Germinal center (tissue), 1 donor: ENCODE data around the gene NUDT12.

Experiments
- DNase-seq: peaks from one replicate; pipeline ENCODE4 v3.0.0; 2012; ENCODE audit warnings: mixed read lengths, low spot score

NUDT12 gene

GRCh38 chr5:103562453-103563157 is at the start of gene NUDT12:
Gene NUDT12 (minus strand): TSS chr5:103562789. CDS start chr5:103560248, 2,541 bp downstream.
- DNase-seq, result peak; percentile 9

GRCh38 chr5:103607346-103607745 is 44.8 kb upstream of the NUDT12 start:
- DNase-seq, result no peak

GRCh38 chr5:103605277-103605676 is 42.7 kb upstream of the NUDT12 start:
- no peak for DNase-seq

GRCh38 chr5:103602438-103602837 is 39.8 kb upstream of the NUDT12 start:
- DNase-seq, result no peak

GRCh38 chr5:103601314-103601713 is 38.7 kb upstream of the NUDT12 start:
- no peak for DNase-seq

GRCh38 chr5:103600086-103600485 is 37.5 kb upstream of the NUDT12 start:
- DNase-seq, result no peak

- no peak for DNase-seq
Measured at GRCh38 chr5:103598997-103599566, 36.5 kb upstream of the NUDT12 start.

GRCh38 chr5:103590221-103590620 is 27.6 kb upstream of the NUDT12 start:
- DNase-seq, result no peak

- no peak for DNase-seq
Measured at GRCh38 chr5:103589776-103590175, 27.2 kb upstream of the NUDT12 start.

GRCh38 chr5:103589357-103589756 is 26.8 kb upstream of the NUDT12 start:
- no peak for DNase-seq

- DNase-seq, result no peak
Measured at GRCh38 chr5:103587185-103587748, 24.7 kb upstream of the NUDT12 start.

GRCh38 chr5:103582364-103582763 is 19.8 kb upstream of the NUDT12 start:
- no peak for DNase-seq

- no peak for DNase-seq
Measured at GRCh38 chr5:103573411-103573810, 10.8 kb upstream of the NUDT12 start.

- no peak for DNase-seq
Measured at GRCh38 chr5:103572454-103572853, 9.9 kb upstream of the NUDT12 start.

- DNase-seq, result no peak
Measured at GRCh38 chr5:103571730-103572129, 9.1 kb upstream of the NUDT12 start.

GRCh38 chr5:103569313-103570060 is 6.9 kb upstream of the NUDT12 start:
- DNase-seq, result no peak

GRCh38 chr5:103565719-103566118 is 3.1 kb upstream of the NUDT12 start:
- no peak for DNase-seq

GRCh38 chr5:103561685-103562452 is 720 bp downstream of the NUDT12 start:
- no peak for DNase-seq

- no peak for DNase-seq
Measured at GRCh38 chr5:103560826-103561225, 1.8 kb downstream of the NUDT12 start.

- DNase-seq, result no peak
Measured at GRCh38 chr5:103546858-103547257, 15.7 kb downstream of the NUDT12 start.

GRCh38 chr5:103542441-103542840 is 20.1 kb downstream of the NUDT12 start:
- no peak for DNase-seq

GRCh38 chr5:103541569-103541968 is 21.0 kb downstream of the NUDT12 start:
- no peak for DNase-seq
